ENCODE data around the gene ZSWIM5.

GRCh38 chr1:44970317-44970716 is 236.1 kb downstream of the ZSWIM5 start:
- TF ChIP-seq CTCF (IDR thresholded peaks at IDR 0.05) (no peak), POLR2A (IDR thresholded peaks at IDR 0.05) (no peak), POLR2AphosphoS5 (IDR thresholded peaks at IDR 0.05) (no peak)

Data from breast epithelium (tissue), 3 donors.